GM12874 (cell line): Measurements from ENCODE around the gene FAM3D.

Experiments used
- TF ChIP-seq, protein P1 (sequence below): IDR thresholded peaks from 2 replicates; pipeline ENCODE4 v1.5.1; 2011; ENCODE audit warnings: low read depth, mild to moderate bottlenecking, control low read depth, low read length, moderate library complexity; ENCODE audit not compliant: insufficient read depth

Gene FAM3D

DNA sequence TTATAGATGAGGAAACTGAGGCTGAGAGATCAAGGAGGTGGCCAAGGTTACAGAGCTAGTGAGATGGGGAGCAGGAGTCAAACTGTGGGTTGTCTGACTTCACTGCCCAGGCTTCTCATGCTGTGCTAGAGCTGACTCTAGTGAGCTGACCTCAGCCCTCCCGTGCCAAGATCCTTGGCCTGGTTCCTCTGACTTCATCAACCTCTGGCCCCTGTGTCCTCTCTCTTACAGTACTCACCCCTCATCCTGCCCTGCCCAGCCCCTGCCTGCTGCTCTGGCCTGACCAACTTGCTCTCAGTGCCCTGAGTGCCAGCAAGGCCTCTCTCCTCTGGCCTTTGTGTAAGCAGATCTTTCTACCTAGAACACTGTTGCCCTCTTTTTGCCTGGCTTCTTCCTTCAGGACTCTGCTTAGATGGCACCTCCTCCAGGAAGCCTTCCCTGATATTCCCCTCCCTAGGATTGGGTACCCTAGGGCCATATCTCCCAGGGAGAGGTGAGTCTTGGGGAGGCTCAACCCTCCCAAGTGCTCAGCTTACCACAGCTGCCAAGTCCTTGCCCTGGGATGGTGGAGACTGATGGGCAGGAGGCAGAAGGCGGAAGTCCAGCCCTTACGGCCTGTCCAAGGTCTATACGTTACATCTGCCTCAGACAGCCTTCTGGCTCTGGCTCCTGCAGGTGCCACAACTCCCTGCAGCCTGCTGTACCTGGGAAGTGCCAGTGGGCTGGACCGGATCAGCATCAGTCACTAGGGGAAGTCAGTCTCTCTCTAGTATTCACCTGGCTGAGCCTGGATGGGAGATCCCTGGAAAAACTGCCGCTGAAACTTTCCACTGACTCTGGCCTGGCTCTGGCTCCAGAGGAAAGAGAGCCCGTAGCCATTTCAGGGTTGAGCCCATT, 53.1 kb downstream of the FAM3D start:
- TF ChIP-seq, protein P1, sequence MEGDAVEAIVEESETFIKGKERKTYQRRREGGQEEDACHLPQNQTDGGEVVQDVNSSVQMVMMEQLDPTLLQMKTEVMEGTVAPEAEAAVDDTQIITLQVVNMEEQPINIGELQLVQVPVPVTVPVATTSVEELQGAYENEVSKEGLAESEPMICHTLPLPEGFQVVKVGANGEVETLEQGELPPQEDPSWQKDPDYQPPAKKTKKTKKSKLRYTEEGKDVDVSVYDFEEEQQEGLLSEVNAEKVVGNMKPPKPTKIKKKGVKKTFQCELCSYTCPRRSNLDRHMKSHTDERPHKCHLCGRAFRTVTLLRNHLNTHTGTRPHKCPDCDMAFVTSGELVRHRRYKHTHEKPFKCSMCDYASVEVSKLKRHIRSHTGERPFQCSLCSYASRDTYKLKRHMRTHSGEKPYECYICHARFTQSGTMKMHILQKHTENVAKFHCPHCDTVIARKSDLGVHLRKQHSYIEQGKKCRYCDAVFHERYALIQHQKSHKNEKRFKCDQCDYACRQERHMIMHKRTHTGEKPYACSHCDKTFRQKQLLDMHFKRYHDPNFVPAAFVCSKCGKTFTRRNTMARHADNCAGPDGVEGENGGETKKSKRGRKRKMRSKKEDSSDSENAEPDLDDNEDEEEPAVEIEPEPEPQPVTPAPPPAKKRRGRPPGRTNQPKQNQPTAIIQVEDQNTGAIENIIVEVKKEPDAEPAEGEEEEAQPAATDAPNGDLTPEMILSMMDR: no peak

DNA sequence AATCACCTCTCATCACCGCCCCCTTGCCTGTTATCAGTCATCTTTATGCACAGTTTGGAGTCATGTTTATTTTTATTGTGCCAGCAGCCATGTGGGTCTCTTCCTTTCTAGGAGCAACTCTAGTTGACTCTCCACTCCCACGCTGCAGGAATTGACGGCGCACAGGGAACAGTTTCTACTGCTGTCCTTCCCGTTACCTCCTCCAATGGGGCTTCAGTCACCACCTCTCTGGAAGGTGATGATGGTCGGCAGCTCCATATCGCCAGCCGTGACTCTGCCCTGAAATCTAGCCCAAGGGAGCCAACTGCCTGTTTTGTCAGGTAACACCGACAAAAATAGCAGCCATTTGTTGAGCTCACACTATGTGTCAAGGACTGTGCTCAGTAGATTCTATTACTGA, 53.7 kb downstream of the FAM3D start:
- TF ChIP-seq, protein P1: no peak

DNA sequence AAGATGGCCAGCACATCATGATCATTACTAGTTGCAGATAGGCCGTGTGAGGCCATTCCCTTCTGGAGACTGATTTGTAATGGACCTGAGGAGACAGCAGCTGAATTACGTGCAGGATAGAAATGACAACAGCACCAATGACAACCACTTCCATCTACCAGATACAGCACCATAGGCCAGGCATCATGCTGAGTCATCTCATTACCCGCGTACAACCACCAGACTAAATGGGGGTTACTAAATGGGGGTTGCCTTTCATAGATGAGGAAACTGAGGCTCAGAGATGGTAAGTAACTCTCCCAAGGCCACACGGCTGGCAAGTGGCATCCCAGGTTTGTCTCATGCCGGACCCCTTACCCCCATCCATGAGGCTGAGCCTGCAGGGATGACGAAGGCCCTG, 56.6 kb downstream of the FAM3D start:
- TF ChIP-seq, protein P1: no peak

DNA sequence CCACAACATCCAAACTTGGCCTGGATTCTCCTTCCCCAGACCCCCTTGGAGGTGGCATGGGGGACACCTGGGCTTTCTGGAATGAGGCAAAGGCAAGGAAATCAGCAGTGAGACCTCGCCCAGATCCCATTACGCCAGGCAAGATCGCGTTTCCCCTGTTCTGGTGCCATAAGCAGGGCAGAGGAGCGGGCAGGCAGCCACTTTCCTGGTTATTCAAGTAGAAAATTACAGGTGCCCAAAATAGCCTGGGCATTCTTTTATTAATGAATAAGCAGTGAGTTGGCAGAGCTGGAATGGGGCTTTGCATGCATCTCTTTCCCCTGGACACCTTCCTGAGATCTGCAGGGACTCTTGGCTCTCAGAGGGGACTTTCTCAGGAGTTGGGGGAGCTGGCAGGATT, 57.9 kb downstream of the FAM3D start:
- TF ChIP-seq, protein P1: no peak

DNA sequence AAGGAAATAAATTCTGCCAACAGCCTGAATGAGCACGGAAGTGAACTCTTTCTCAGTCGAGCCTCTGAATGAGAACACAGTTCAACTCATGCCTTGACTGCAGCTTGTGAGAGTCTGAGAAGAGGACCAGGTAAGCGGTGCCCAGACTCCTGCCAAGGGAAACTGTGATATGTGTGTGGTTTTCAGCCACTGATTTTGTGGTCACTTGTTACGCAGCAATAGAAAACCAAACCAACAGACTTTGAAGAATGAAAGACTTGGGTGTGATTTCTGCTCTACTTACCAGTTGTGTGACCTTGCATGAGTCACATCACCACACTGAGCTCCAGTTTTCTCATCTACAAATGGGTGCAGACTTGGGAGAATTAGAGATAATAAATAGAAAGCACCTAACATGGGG, 58.8 kb downstream of the FAM3D start:
- TF ChIP-seq, protein P1: no peak

DNA sequence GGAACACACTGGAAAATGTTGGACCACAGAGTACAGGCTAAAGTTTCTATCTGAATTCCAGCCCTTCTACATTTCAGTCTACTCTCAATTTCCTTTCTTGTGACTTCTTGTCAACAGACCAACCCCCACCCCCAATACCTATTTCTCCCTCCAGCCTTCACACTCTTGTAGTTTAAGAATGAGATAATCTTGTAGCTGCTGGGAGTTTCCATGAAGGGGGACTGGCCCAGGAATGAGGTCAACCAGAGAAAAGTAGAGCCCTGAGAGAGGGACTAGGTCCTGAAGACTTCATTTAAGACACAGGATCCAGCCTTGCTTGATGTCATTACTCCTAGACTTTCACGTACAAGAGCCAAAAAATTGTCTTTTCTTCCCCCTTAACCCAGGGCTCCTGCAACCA, 59.9 kb downstream of the FAM3D start:
- TF ChIP-seq, protein P1: no peak

DNA sequence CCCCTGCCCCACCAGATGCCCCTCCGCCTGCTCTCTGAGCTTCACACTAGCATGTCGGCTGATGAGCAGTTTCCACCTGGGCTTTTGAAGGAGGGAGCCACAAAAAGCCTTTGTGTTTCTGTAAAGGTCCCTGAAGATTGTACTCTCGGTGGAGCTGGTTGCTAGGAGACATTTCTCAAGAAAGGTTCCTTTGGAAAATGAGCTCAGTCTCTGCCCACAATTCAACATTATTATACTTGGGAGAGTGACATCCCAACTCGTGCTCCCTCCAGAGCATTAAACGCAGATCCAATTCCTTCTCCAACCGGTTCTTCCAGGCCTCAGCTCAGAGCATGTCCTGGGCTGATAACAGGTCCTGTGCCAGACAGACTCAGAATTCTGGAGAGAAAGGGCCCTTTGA, 62.5 kb downstream of the FAM3D start:
- TF ChIP-seq, protein P1: no peak
